ENCODE results near the gene TOR4A. TPM values are rescaled to one million over a fixed set of nuclear protein-coding genes. Genes with fewer than 3 reads are reported as not detected.
A peak's percentile ranks its signal among the peaks of the same experiment; 100 is the strongest.

TOR4A gene
- total and polyA plus RNA-seq, 4 donors, result 2.6 to 14.0 (median 8.2) TPM

- ATAC-seq (ENCODE audit: low FRiP score) (no peak), DNase-seq (no peak)
- Histone ChIP-seq H3K27me3 (ENCODE audit: control insufficient read depth in 1 of 2, insufficient read depth in 2 of 2, low read length in 1 of 2) (no peaks in the 10 kb centered on the region), H3K9me3 (ENCODE audit: control insufficient read depth, low read length) (no peaks in the 10 kb centered on the region), H3K36me3 (ENCODE audit: control insufficient read depth in 1 of 2, insufficient read depth in 2 of 2, low read length in 1 of 2) (no peaks in the 10 kb centered on the region), H3K4me3 (ENCODE audit: low read length in 2 of 2) (no peak overlapping the region), H3K27ac (ENCODE audit: low read depth in 1 of 2, low read length in 2 of 2) (no peak overlapping the region), H3K4me1 (ENCODE audit: control insufficient read depth in 1 of 2, insufficient read depth in 2 of 2, low read length in 2 of 2) (no peaks in the 10 kb centered on the region)
- intact Hi-C loops (cut with DNase I), result no loop called here
- 62 to 70% methylated on average over 10 of the region's 10 CpGs for WGBS, 2 donors
Observed at GRCh38 chr9:137232101-137232500, 45.4 kb upstream of the TOR4A start.

GRCh38 chr9:137232510-137232909 lies 45.0 kb upstream of the TOR4A start:
- H3K27me3 ChIP-seq (ENCODE audit: control insufficient read depth in 1 of 2, insufficient read depth in 2 of 2, low read length in 1 of 2), result no peaks in the 10 kb centered on the region
- no peak overlapping the region for H3K4me3 ChIP-seq (ENCODE audit: low read length in 2 of 2)
- WGBS, 2 donors, result 70 to 80% methylated on average over 23 to 24 of the region's 24 CpGs
- no peak for DNase-seq
- intact Hi-C loops (cut with DNase I), result no loop called here
- H3K9me3 ChIP-seq (ENCODE audit: control insufficient read depth, low read length), result no peaks in the 10 kb centered on the region
- H3K4me1 ChIP-seq (ENCODE audit: control insufficient read depth in 1 of 2, insufficient read depth in 2 of 2, low read length in 2 of 2), result no peaks in the 10 kb centered on the region
- no peaks in the 10 kb centered on the region for H3K36me3 ChIP-seq (ENCODE audit: control insufficient read depth in 1 of 2, insufficient read depth in 2 of 2, low read length in 1 of 2)
- ATAC-seq (ENCODE audit: low FRiP score), result no peak
- H3K27ac ChIP-seq (ENCODE audit: low read depth in 1 of 2, low read length in 2 of 2), result no peak overlapping the region

GRCh38 chr9:137233143-137233980 lies 44.2 kb upstream of the TOR4A start:
- ATAC-seq (ENCODE audit: low FRiP score) (no peak), DNase-seq (no peak)
- WGBS, 2 donors, result 73 to 78% methylated on average over 34 to 40 of the region's 40 CpGs
- H3K4me1 ChIP-seq (ENCODE audit: control insufficient read depth in 1 of 2, insufficient read depth in 2 of 2, low read length in 2 of 2), result no peaks in the 10 kb centered on the region
- no peaks in the 10 kb centered on the region for H3K9me3 ChIP-seq (ENCODE audit: control insufficient read depth, low read length)
- no peaks in the 10 kb centered on the region for H3K36me3 ChIP-seq (ENCODE audit: control insufficient read depth in 1 of 2, insufficient read depth in 2 of 2, low read length in 1 of 2)
- no peaks in the 10 kb centered on the region for H3K27me3 ChIP-seq (ENCODE audit: control insufficient read depth in 1 of 2, insufficient read depth in 2 of 2, low read length in 1 of 2)
- intact Hi-C loops (cut with DNase I), result no loop called here
- no peak overlapping the region for H3K4me3 ChIP-seq (ENCODE audit: low read length in 2 of 2)
- H3K27ac ChIP-seq (ENCODE audit: low read depth in 1 of 2, low read length in 2 of 2), result no peak overlapping the region

GRCh38 chr9:137234055-137234697 lies 43.4 kb upstream of the TOR4A start:
- Histone ChIP-seq H3K9me3 (ENCODE audit: control insufficient read depth, low read length) (no peaks in the 10 kb centered on the region), H3K4me3 (ENCODE audit: low read length in 2 of 2) (no peak overlapping the region), H3K36me3 (ENCODE audit: control insufficient read depth in 1 of 2, insufficient read depth in 2 of 2, low read length in 1 of 2) (no peaks in the 10 kb centered on the region), H3K27ac (ENCODE audit: low read depth in 1 of 2, low read length in 2 of 2) (no peak overlapping the region), H3K4me1 (ENCODE audit: control insufficient read depth in 1 of 2, insufficient read depth in 2 of 2, low read length in 2 of 2) (no peaks in the 10 kb centered on the region), H3K27me3 (ENCODE audit: control insufficient read depth in 1 of 2, insufficient read depth in 2 of 2, low read length in 1 of 2) (no peaks in the 10 kb centered on the region)
- no peak for ATAC-seq (ENCODE audit: low FRiP score)
- DNase-seq, result no peak
- intact Hi-C loops (cut with DNase I), result no loop called here
- WGBS, 2 donors, result 61 to 70% methylated on average over 40 of the region's 40 CpGs

- Histone ChIP-seq H3K27ac (ENCODE audit: low read depth in 1 of 2, low read length in 2 of 2) (no peak overlapping the region), H3K4me1 (ENCODE audit: control insufficient read depth in 1 of 2, insufficient read depth in 2 of 2, low read length in 2 of 2) (no peaks in the 10 kb centered on the region), H3K27me3 (ENCODE audit: control insufficient read depth in 1 of 2, insufficient read depth in 2 of 2, low read length in 1 of 2) (no peaks in the 10 kb centered on the region), H3K9me3 (ENCODE audit: control insufficient read depth, low read length) (no peaks in the 10 kb centered on the region), H3K4me3 (ENCODE audit: low read length in 2 of 2) (no peak overlapping the region), H3K36me3 (ENCODE audit: control insufficient read depth in 1 of 2, insufficient read depth in 2 of 2, low read length in 1 of 2) (no peaks in the 10 kb centered on the region)
- intact Hi-C loops (cut with DNase I), result no loop called here
- 65 to 80% methylated on average over 17 to 18 of the region's 18 CpGs for WGBS, 2 donors
- no peak for ATAC-seq (ENCODE audit: low FRiP score)
- no peak for DNase-seq
Observed at GRCh38 chr9:137234758-137235423, 42.6 kb upstream of the TOR4A start.

- Histone ChIP-seq H3K9me3 (ENCODE audit: control insufficient read depth, low read length) (no peaks in the 10 kb centered on the region), H3K4me1 (ENCODE audit: control insufficient read depth in 1 of 2, insufficient read depth in 2 of 2, low read length in 2 of 2) (no peaks in the 10 kb centered on the region), H3K4me3 (ENCODE audit: low read length in 2 of 2) (no peak overlapping the region), H3K27me3 (ENCODE audit: control insufficient read depth in 1 of 2, insufficient read depth in 2 of 2, low read length in 1 of 2) (no peaks in the 10 kb centered on the region), H3K27ac (ENCODE audit: low read depth in 1 of 2, low read length in 2 of 2) (no peak overlapping the region), H3K36me3 (ENCODE audit: control insufficient read depth in 1 of 2, insufficient read depth in 2 of 2, low read length in 1 of 2) (no peaks in the 10 kb centered on the region)
- intact Hi-C loops (cut with DNase I), result no loop called here
- no peak for ATAC-seq (ENCODE audit: low FRiP score)
- no peak for DNase-seq
- WGBS, 2 donors, result 70 to 78% methylated on average over 34 to 35 of the region's 35 CpGs
Observed at GRCh38 chr9:137235424-137236237, 41.9 kb upstream of the TOR4A start.

- Histone ChIP-seq H3K27me3 (ENCODE audit: control insufficient read depth in 1 of 2, insufficient read depth in 2 of 2, low read length in 1 of 2) (peaks cover 0 to 2% of the 10 kb centered on the region in 2 donors), H3K4me3 (ENCODE audit: low read length in 2 of 2) (no peak overlapping the region), H3K9me3 (ENCODE audit: control insufficient read depth, low read length) (no peaks in the 10 kb centered on the region), H3K27ac (ENCODE audit: low read depth in 1 of 2, low read length in 2 of 2) (no peak overlapping the region), H3K4me1 (ENCODE audit: control insufficient read depth in 1 of 2, insufficient read depth in 2 of 2, low read length in 2 of 2) (no peaks in the 10 kb centered on the region), H3K36me3 (ENCODE audit: control insufficient read depth in 1 of 2, insufficient read depth in 2 of 2, low read length in 1 of 2) (no peaks in the 10 kb centered on the region)
- ATAC-seq (ENCODE audit: low FRiP score), result peak; percentile 60
- intact Hi-C loops (cut with DNase I), result no loop called here
- WGBS, 2 donors, result 15 to 16% methylated on average over 31 of the region's 31 CpGs
- peak; percentile 86 to 95 for DNase-seq
Observed at GRCh38 chr9:137236238-137236935, 41.1 kb upstream of the TOR4A start.

- intact Hi-C loops (cut with DNase I), result no loop called here
- 50 to 63% methylated on average over 9 to 11 of the region's 11 CpGs for WGBS, 2 donors
- Histone ChIP-seq H3K4me3 (ENCODE audit: low read length in 2 of 2) (no peak overlapping the region), H3K36me3 (ENCODE audit: control insufficient read depth in 1 of 2, insufficient read depth in 2 of 2, low read length in 1 of 2) (no peaks in the 10 kb centered on the region), H3K9me3 (ENCODE audit: control insufficient read depth, low read length) (no peaks in the 10 kb centered on the region), H3K4me1 (ENCODE audit: control insufficient read depth in 1 of 2, insufficient read depth in 2 of 2, low read length in 2 of 2) (no peaks in the 10 kb centered on the region), H3K27ac (ENCODE audit: low read depth in 1 of 2, low read length in 2 of 2) (no peak overlapping the region), H3K27me3 (ENCODE audit: control insufficient read depth in 1 of 2, insufficient read depth in 2 of 2, low read length in 1 of 2) (peaks cover 0 to 2% of the 10 kb centered on the region in 2 donors)
- DNase-seq (no peak), ATAC-seq (ENCODE audit: low FRiP score) (no peak)
Observed at GRCh38 chr9:137236936-137237421, 40.5 kb upstream of the TOR4A start.
